Small intestine (tissue), 7 donors: ENCODE measurements around the gene SMIM35. TPM values are rescaled to one million over a fixed set of nuclear protein-coding genes. Genes with fewer than 3 reads are reported as not detected.

Experiments
- DNase-seq, 2 donors: peaks; one replicate each; pipeline versions ENCODE4 v3.0.0 to v3.0.0-alpha.2; 2013
- FAIRE-seq: peaks from 2 replicates; lab custom pipeline; 2012; peaks lifted over from hg19 to GRCh38; lab: Jason Lieb, UNC
- H3K27ac ChIP-seq, 3 donors: one replicate each; pipeline ENCODE4 v1.5.1; 2013; ENCODE audit warnings: low read length in 2 of 3, mild to moderate bottlenecking in 2 of 3, control low read depth in 1 of 3, inconsistent platforms in 1 of 3, low read depth in 1 of 3, moderate library complexity in 1 of 3
- H3K27me3 ChIP-seq, 3 donors: one replicate each; pipeline ENCODE4 v1.6.1; 2013; ENCODE audit warnings: low read length in 3 of 3, inconsistent platforms in 1 of 3; ENCODE audit not compliant: control insufficient read depth in 3 of 3, insufficient read depth in 3 of 3
- H3K36me3 ChIP-seq, 3 donors: one replicate each; pipeline ENCODE4 v1.6.1; 2013; ENCODE audit warnings: low read length in 3 of 3, inconsistent platforms in 1 of 3, low read depth in 1 of 3, mild to moderate bottlenecking in 1 of 3, moderate library complexity in 1 of 3; ENCODE audit not compliant: control insufficient read depth in 3 of 3, insufficient read depth in 2 of 3
- H3K4me1 ChIP-seq, 3 donors: one replicate each; pipeline ENCODE4 v1.6.1; 2013; ENCODE audit warnings: low read length in 2 of 3, inconsistent platforms in 1 of 3, low read depth in 1 of 3, mild to moderate bottlenecking in 1 of 3, moderate library complexity in 1 of 3; ENCODE audit not compliant: control insufficient read depth in 3 of 3, insufficient read depth in 2 of 3
- H3K4me3 ChIP-seq, 3 donors: one replicate each; pipeline ENCODE4 v1.5.1; 2013; ENCODE audit warnings: low read length in 3 of 3, control low read depth in 1 of 3, inconsistent platforms in 1 of 3, low read depth in 1 of 3, mild to moderate bottlenecking in 1 of 3, moderate library complexity in 1 of 3
- H3K9me3 ChIP-seq, 2 donors: one replicate each; pipeline ENCODE4 v1.6.1; 2013; ENCODE audit warnings: low read depth in 1 of 2, low read length in 1 of 2; ENCODE audit not compliant: control insufficient read depth in 2 of 2, insufficient read depth in 1 of 2
- WGBS, 3 donors: extraction: QIAGEN DNeasy Blood & Tissue Kit; methylation state at CpG; one replicate each; pipeline ENCODE4 v1.1.7; 2013; 5-methylcytosine and 5-hydroxymethylcytosine counted together
- polyA plus RNA-seq, 4 donors: library from polyadenylated mRNA; stranded (reverse) in 3 of 4; unstranded in 1 of 4; fragments of 200-250 nt in 3 of 4; fragments of 120-200 nt in 1 of 4; gene quantifications; one replicate each; pipeline versions ENCODE4 v1.2.1 to v1.2.3, GENCODE V29; 2013
- donor health status: healthy with polysubstance abuse.
- donor health status: control.
- donor health status: control.
- donor health status: Bipolar disorder and iron deficiency.
- donor health status: healthy.

SMIM35 gene
- polyA plus RNA-seq, 4 donors = 0.03 to 0.44 TPM; not detected in 2

GRCh38 chr11:118047749-118048148, 39.0 kb downstream of the SMIM35 start:
- DNase-seq = no peak
- Histone ChIP-seq H3K27ac (no peak overlapping the region), H3K4me3 (no peak overlapping the region), H3K36me3 (no peaks in the 10 kb centered on the region), H3K27me3 (no peaks in the 10 kb centered on the region), H3K4me1 (no peaks in the 10 kb centered on the region), H3K9me3 (no peaks in the 10 kb centered on the region)
- 83 to 90% (median 85%) methylated on average over 4 of the region's 4 CpGs for WGBS, 3 donors
- no peak for FAIRE-seq

GRCh38 chr11:118046964-118047700, 39.6 kb downstream of the SMIM35 start:
- H3K36me3 ChIP-seq = no peaks in the 10 kb centered on the region
- 79 to 87% (median 79%) methylated on average over 8 of the region's 8 CpGs for WGBS, 3 donors
- H3K27ac ChIP-seq = no peak overlapping the region
- no peaks in the 10 kb centered on the region for H3K4me1 ChIP-seq
- no peak for FAIRE-seq
- no peaks in the 10 kb centered on the region for H3K27me3 ChIP-seq
- no peaks in the 10 kb centered on the region for H3K9me3 ChIP-seq
- no peak overlapping the region for H3K4me3 ChIP-seq
- no peak for DNase-seq

- DNase-seq (no peak), FAIRE-seq (no peak)
- Histone ChIP-seq H3K4me3 (no peak overlapping the region), H3K9me3 (no peaks in the 10 kb centered on the region), H3K36me3 (no peaks in the 10 kb centered on the region), H3K27me3 (no peaks in the 10 kb centered on the region), H3K27ac (no peak overlapping the region), H3K4me1 (no peaks in the 10 kb centered on the region)
- 20 to 45% (median 31%) methylated on average over 5 of the region's 5 CpGs for WGBS, 3 donors
Measured at GRCh38 chr11:118046051-118046963, 40.5 kb downstream of the SMIM35 start.

- H3K27me3 ChIP-seq = no peaks in the 10 kb centered on the region
- no peak overlapping the region for H3K4me3 ChIP-seq
- H3K27ac ChIP-seq = no peak overlapping the region
- H3K36me3 ChIP-seq = no peaks in the 10 kb centered on the region
- 35 to 70% (median 39%) methylated on average over 2 of the region's 2 CpGs for WGBS, 3 donors
- no peaks in the 10 kb centered on the region for H3K9me3 ChIP-seq
- DNase-seq = no peak
- no peak for FAIRE-seq
- no peaks in the 10 kb centered on the region for H3K4me1 ChIP-seq
Measured at GRCh38 chr11:118045191-118045590, 41.6 kb downstream of the SMIM35 start.

GRCh38 chr11:118042796-118043195, 44.0 kb downstream of the SMIM35 start:
- 67 to 75% (median 69%) methylated on average over 4 of the region's 4 CpGs for WGBS, 3 donors
- H3K36me3 ChIP-seq = no peaks in the 10 kb centered on the region

GRCh38 chr11:118042141-118042540, 44.6 kb downstream of the SMIM35 start:
- Histone ChIP-seq H3K9me3 (no peaks in the 10 kb centered on the region), H3K27ac (no peak overlapping the region), H3K36me3 (no peaks in the 10 kb centered on the region), H3K27me3 (no peaks in the 10 kb centered on the region), H3K4me3 (no peak overlapping the region), H3K4me1 (no peaks in the 10 kb centered on the region)
- no peak for DNase-seq
- no peak for FAIRE-seq
- 65 to 81% (median 69%) methylated on average over 1 of the region's 1 CpG for WGBS, 3 donors

More at GRCh38 chr11:118042796-118043195, 44.0 kb downstream of the SMIM35 start:
- DNase-seq = no peak
- no peak for FAIRE-seq
- Histone ChIP-seq H3K27ac (no peak overlapping the region), H3K9me3 (no peaks in the 10 kb centered on the region), H3K4me3 (no peak overlapping the region), H3K4me1 (no peaks in the 10 kb centered on the region), H3K27me3 (no peaks in the 10 kb centered on the region)

GRCh38 chr11:118033443-118033842, 53.3 kb downstream of the SMIM35 start:
- WGBS, 3 donors = 68 to 86% (median 82%) methylated on average over 4 of the region's 4 CpGs
- Histone ChIP-seq H3K9me3 (no peaks in the 10 kb centered on the region), H3K27me3 (peaks cover 0 to 4% (median 2%) of the 10 kb centered on the region in 3 donors), H3K4me1 (no peaks in the 10 kb centered on the region), H3K4me3 (no peak overlapping the region), H3K27ac (no peak overlapping the region), H3K36me3 (no peaks in the 10 kb centered on the region)
- no peak for DNase-seq
- no peak for FAIRE-seq

- Histone ChIP-seq H3K4me3 (no peak overlapping the region), H3K36me3 (no peaks in the 10 kb centered on the region), H3K4me1 (no peaks in the 10 kb centered on the region), H3K27ac (no peak overlapping the region), H3K9me3 (no peaks in the 10 kb centered on the region), H3K27me3 (peaks cover 0 to 8% (median 2%) of the 10 kb centered on the region in 3 donors)
- 70 to 83% (median 75%) methylated on average over 3 of the region's 3 CpGs for WGBS, 3 donors
- no peak for FAIRE-seq
- no peak for DNase-seq
Measured at GRCh38 chr11:118028626-118029025, 58.1 kb downstream of the SMIM35 start.
